Measurements from ENCODE around the gene KRT2. TPM values are rescaled to one million over a fixed set of nuclear protein-coding genes. Genes with fewer than 3 reads are reported as not detected.

The KRT2 gene
- polyA plus RNA-seq, 4 donors, result not detected

- no peak for DNase-seq (ENCODE audit: low read depth in 4 of 4, low spot score in 3 of 4)
These were observed 33.8 kb downstream of the KRT2 start, which contains the start of gene KRT73 for GRCh38 chr12:52618216-52618615. Gene KRT73 (minus strand): TSS chr12:52618559. CDS start chr12:52618524, 35 bp downstream.

GRCh38 chr12:52617403-52617785 is 34.6 kb downstream of the KRT2 start:
- no peak for DNase-seq (ENCODE audit: low read depth in 4 of 4, low spot score in 3 of 4)

GRCh38 chr12:52616680-52617402 is 35.2 kb downstream of the KRT2 start:
- DNase-seq (ENCODE audit: low read depth in 4 of 4, low spot score in 3 of 4), result no peak

GRCh38 chr12:52615912-52616311 is 36.1 kb downstream of the KRT2 start:
- DNase-seq (ENCODE audit: low read depth in 4 of 4, low spot score in 3 of 4), result no peak

GRCh38 chr12:52615208-52615868 is 36.7 kb downstream of the KRT2 start:
- no peak for DNase-seq (ENCODE audit: low read depth in 4 of 4, low spot score in 3 of 4)

- DNase-seq (ENCODE audit: low read depth in 4 of 4, low spot score in 3 of 4), result no peak
These were observed 37.4 kb downstream of the KRT2 start for GRCh38 chr12:52614381-52615207.

GRCh38 chr12:52613384-52614030 is 38.5 kb downstream of the KRT2 start:
- no peak for DNase-seq (ENCODE audit: low read depth in 4 of 4, low spot score in 3 of 4)

GRCh38 chr12:52612431-52613383 is 39.3 kb downstream of the KRT2 start:
- no peak for DNase-seq (ENCODE audit: low read depth in 4 of 4, low spot score in 3 of 4)

- DNase-seq (ENCODE audit: low read depth in 4 of 4, low spot score in 3 of 4), result no peak
These were observed 40.9 kb downstream of the KRT2 start for GRCh38 chr12:52611080-52611468.

GRCh38 chr12:52608826-52609630 is 43.0 kb downstream of the KRT2 start:
- DNase-seq (ENCODE audit: low read depth in 4 of 4, low spot score in 3 of 4), result no peak

GRCh38 chr12:52608161-52608560 is 43.9 kb downstream of the KRT2 start:
- no peak for DNase-seq (ENCODE audit: low read depth in 4 of 4, low spot score in 3 of 4)

GRCh38 chr12:52607314-52607713 is 44.7 kb downstream of the KRT2 start:
- no peak for DNase-seq (ENCODE audit: low read depth in 4 of 4, low spot score in 3 of 4)

- no peak for DNase-seq (ENCODE audit: low read depth in 4 of 4, low spot score in 3 of 4)
These were observed 45.3 kb downstream of the KRT2 start for GRCh38 chr12:52606581-52607218.

GRCh38 chr12:52606096-52606495 is 45.9 kb downstream of the KRT2 start:
- DNase-seq (ENCODE audit: low read depth in 4 of 4, low spot score in 3 of 4), result no peak

GRCh38 chr12:52605542-52605941 is 46.5 kb downstream of the KRT2 start:
- no peak for DNase-seq (ENCODE audit: low read depth in 4 of 4, low spot score in 3 of 4)

GRCh38 chr12:52604859-52605258 is 47.2 kb downstream of the KRT2 start:
- no peak for DNase-seq (ENCODE audit: low read depth in 4 of 4, low spot score in 3 of 4)

GRCh38 chr12:52603314-52603713 is 48.7 kb downstream of the KRT2 start:
- DNase-seq (ENCODE audit: low read depth in 4 of 4, low spot score in 3 of 4), result no peak

GRCh38 chr12:52602552-52602951 is 49.5 kb downstream of the KRT2 start:
- DNase-seq (ENCODE audit: low read depth in 4 of 4, low spot score in 3 of 4), result no peak
